Activated T-cell treated with anti-CD3 and anti-CD28 coated beads for 4 hours (primary cell): ENCODE measurements around the gene BEND6.

ENCODE experiments used
- DNase-seq: peaks from one replicate; pipeline ENCODE4 v3.0.0-alpha.2; 2020

The BEND6 gene, protein sequence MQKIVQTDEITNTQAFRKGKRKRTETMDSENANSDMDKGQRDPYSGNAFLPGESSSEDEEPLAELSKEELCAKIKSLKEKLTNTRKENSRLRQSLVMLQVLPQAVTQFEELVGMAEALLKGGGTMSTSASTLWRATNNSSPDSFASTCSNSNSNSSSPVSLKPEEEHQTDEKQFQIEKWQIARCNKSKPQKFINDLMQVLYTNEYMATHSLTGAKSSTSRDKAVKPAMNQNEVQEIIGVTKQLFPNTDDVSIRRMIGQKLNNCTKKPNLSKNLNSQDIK

DNA sequence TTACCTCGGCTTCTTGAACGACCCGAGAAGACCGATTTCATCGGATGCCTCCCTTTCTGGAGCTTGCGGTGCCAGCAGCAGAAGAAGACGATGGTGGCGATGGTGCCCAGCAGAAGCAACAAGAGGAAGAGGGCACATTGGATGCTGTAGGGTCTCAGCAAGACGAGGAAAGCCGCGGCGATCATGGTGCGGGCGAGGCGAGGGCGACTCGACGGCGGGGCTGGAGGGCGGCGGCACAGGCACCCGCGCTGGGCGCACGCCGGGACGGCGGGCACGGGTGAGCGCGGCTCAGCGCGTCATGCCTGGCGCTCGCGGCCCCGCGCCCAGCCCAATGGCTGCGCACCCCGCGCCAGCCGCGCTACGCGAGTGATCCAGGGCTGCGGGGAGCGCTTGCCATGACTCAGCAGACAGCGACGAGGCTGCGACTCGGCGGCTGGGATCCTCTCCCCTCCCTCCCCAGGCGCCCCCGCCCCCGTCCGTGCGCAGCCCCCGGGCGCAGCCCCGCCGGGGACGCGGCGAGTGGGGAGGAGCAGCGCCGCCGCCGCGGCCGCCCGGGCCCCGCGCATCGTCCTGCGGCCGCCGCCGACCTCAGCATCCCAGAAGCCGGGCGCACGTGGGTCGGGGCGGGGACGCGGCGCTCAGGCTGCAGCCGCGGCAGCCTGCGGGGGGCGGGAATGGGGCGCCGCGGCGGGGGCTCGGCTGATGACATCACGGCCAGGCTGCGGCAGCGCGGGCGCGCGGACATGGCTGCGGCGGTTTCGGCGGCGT is at the start of gene BEND6:
Gene BEND6 (plus strand): TSS at position 705 of the 768 bp plus-strand sequence. CDS start 26,704 bp downstream, outside the sequence.
- DNase-seq: no peak

DNA sequence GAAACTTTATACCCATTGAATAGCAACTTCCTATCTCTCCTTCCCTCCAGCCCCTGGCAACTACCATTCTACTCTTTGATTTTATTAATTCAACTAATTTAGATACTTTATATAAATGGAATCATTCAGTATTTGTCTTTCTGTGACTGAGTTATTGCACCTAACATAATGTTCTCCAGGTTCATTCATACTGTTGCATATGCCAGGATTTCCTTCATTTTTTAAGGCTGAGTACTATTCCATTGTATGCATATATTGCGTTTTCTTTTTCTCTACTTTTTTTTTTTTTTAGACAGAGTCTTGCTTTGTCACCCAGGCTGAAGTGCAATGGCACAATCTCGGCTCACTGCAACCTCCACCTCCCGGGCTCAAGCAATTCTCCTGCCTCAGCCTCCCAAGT is 49.5 kb upstream of the BEND6 start:
- DNase-seq: no peak

DNA sequence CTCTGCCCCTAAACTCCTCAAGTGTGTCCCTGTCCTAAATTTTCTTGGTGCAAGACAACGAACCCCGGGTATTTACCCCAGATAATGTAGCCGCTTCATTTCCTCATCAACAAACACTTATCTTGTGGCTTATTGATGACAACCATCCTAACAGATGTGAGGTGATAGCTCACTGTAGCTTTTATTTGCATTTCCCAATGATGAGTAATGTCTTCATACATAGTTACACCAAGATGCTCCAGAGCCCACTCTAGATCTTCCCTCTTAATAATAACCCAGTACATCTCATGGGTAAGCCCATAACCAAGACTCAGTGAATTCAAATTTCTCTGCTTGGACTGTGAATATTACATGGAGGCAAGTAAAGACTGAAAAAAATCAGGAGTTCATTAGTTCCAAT is 48.2 kb upstream of the BEND6 start:
- DNase-seq: no peak

DNA sequence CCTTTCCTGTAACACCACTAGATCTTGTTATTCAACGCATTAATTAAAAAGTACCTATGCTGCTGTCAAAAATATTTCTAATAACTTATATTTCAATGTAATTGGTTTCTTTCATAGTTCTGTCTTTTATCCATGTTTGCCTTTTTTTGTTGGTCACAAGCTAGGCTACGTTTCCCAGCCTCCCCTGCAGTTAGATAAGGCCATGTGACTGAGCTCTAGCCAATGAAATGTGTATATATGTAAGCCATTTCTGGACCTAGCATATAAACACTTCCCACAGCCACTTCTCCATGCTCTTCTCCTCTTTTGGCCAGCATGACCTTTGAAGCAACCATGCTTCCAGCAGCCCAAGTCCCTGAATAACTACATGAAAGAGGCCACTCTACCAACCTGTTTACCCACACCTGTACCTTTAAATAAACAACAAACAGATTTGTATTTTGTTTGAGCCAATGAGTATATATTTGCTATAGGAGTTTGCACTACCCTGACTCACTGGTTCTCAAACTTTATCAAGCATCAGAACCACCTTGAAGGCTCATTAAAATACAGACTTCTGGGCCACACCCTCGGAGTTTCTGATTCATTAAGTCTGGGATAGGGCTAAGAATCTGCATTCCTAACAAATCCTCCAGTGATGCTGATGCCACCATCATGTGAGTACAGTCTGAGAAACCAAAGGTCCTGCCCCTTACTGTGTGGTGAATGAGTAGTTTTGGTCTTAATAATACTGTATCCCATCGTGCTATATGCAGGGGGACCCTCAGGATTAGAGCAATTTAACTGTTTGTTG is 45.6 kb upstream of the BEND6 start:
- DNase-seq: no peak

DNA sequence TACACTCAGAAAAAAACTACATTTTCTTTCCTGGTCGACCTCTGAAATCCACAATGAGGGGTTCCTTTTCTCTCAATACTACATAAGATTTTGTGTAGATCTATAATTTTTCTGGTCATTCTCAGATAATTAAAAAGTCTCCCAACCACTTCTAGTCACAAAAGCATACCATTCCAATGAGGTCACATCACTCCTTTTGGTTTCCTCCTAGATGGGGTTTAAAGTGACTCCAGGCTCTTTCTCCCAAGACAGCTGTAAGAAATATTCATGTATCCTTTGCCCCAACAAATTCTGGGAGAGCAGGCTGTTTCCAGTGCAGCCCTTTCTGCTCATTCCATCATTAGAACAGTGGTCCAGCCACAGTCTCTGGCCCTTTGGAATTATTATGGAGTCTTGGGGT is 43.1 kb upstream of the BEND6 start:
- DNase-seq: no peak

DNA sequence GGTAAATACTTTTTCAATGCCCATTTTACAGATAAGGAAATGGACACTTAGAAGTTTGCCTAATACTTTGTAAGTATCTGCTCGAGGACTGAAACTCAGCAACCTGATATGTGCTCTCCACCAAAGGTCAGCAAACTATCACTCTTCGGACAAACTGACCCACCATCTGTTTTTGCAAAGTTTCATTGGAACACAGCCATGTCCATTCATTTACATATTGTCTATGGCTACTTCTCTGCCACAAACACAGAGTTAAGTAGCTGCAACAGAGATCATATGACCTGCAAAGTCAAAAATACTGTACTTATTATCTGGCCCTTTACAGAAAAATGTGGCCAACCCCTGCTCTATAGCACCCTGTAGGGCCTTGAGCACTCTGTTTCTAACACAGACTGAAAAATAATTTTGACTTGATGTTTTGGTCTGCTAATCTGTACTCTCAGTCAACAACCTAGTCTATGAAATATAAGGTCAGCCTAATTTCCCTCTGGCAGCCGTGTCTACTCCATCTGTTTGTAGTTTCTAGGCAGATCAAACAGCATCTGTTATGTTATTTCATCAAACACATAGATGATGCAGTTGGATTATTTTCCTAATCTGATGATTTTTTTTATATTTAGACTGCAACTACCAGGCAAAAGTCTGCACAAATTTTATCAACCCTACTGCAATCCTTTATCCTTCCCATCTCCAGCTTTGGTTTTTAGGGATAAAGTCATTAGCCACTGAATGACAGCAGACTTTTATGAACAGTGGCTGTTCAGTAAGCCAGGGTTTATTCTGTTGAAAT is 41.4 kb upstream of the BEND6 start:
- DNase-seq: no peak

DNA sequence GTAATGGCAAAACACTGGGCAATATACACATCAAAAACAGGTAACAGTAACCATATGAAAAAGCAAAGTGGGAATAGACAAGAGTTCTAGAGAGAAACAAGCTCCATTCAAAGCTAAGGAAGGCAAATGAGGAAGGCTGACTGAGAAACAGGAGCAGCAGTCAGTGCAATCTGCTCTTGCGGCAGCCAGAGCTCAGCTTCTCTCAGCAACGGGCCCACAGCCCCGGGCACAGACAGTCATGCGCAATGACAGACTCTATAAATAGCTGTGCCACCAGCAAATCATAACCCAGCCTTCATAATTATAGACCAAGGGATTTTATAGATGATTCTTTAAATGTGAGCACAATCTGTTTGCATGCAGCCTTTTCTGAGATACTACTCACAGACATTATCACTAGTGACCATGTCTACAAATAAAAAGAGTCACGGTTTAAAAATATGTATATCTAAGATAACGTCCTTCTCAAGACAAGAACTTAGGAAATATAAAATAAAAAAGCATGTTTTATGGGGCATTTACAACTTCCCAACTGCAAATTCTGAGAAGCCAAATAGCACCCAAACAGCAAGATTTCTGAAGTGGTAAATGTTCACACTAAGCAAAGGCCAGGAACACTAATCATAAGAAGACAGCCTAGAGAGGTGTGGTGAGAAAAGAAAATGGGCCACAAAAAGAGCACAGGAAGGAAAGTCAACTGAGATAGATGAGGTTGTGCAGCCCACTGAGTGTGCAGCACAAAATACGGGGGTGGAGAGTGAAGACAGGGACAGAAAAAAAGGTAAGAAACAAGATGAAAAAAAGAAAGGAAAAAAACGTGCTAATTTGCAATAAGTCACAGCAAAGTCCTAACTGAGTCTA is 39.9 kb upstream of the BEND6 start:
- no peak for DNase-seq

DNA sequence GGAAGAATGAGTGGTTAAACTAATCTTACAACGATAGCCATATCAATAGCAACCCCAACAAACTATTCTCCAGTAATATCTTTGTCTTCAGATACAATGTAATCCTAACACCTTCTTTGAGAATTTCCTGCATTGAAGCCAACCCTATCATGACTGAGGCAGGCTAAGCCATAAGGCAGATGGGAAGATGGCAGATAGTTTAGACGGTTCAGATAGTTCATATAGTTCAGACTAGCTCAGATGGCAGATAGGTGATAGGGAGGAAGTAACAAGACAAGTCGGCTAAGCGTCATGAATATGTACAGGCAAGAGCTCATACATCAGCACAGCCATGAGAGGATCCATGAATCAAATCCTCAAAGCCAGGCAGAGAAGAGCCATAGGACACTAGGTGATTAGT is 39.1 kb upstream of the BEND6 start:
- no peak for DNase-seq

DNA sequence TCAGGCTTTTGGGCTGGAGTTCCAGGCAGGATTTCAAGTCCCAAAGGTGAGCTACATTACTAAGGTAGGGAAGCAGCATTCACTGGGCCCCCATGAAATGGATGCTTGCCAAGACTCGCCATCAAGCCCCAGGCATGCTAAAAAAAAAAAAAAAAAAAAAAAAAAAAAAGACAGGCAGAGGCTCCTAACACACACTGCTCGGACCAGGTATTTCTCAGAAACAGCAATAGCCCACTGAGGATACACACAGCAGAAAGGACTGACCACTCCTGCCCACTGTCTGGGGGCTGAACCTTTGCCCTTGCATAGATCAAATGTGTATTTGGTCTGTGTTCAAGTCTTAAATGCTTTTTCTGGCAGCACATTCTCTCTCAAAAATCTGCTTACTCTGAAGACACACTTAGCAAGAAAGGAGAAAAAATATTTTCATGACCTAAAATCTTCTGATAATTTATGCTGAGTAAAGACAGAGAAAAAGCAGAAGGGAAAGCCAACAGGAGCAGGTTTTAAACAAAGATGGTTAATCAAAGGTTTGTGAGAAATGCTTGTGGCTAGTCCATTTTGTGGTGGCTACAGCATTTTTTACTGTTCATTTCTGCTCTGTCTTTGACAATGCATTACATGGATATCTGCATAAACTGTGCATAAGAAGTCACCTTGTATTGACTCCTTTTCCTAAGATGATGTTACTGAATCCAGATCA is 37.9 kb upstream of the BEND6 start:
- no peak for DNase-seq

DNA sequence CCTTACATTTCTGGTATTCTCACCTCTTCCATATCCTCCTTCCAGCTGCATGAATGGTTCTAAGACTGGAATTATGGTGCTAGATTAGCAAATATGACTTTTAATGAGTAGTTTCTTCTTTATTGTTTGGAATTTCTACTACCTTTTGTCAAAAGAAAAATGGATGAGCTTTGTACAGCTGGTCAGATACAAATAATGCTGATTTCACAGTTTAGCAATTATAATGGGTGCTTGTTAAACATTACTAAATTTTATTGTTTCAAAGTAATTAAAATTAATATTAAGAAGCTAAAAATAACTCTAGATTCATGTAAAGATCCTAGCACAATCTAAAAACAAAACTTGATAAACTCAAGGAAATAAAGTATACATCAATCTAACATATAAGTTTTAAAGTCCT is 32.3 kb upstream of the BEND6 start:
- no peak for DNase-seq

DNA sequence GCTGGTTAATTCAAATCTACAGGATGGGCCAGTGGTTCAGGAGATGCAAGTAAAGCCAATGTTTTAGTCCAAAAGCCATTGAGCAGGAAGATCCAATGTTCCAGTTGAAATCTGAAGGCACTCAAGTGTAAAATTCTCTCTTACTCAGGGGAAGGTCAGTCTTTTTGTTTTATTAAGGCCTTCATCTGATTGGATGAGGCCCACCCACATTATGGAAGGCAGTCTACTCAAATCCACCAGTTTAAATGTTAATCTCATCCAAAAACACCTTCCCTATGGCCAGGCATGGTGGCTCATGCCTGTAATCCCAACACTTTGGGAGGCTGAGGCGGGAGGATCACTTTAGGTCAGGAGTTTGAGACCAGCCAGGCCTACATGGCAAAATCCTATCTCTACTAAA is 31.3 kb upstream of the BEND6 start:
- no peak for DNase-seq

DNA sequence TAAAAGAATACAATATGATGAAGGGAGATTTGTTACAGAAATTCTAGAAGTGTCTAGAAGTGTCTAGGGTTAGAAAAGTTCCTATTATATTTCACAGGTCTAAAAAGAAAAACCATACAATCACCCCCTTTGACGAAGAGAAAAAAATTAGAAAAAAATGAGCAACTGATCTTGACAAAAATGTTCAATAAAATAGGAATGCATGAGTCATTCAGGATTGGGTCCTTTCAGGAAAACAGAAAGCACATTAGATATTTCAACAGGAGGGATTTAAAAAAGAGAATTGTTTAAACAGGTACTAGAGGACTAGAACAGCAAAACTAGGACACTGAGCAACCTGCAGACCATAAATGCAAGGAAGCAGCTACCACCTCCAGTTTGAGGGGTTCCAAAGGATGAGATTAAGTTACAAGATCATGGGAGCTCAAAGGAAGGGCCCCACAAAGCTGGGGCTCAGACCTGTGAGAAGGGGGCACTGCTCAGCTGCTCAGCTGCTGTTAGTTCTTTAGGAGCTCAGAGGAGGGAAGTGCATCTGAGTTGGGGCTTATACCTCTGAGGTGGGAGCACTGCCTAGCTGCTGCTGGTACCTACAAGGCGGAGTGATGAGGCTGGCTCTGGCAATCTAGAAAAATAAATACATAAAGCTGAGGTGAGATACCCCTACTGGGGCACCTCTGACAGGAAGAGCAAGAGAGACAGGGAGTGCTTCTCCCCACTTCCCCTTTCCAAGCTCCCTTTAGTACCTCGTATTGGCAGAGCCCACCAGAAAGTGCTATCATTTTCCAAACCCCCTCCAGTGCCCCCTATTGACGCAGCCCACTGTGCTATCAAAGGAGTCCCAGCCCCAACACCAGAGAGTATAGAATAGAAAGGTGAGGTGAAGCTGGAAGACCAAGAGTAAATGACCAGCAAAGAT is 27.1 kb upstream of the BEND6 start:
- no peak for DNase-seq

DNA sequence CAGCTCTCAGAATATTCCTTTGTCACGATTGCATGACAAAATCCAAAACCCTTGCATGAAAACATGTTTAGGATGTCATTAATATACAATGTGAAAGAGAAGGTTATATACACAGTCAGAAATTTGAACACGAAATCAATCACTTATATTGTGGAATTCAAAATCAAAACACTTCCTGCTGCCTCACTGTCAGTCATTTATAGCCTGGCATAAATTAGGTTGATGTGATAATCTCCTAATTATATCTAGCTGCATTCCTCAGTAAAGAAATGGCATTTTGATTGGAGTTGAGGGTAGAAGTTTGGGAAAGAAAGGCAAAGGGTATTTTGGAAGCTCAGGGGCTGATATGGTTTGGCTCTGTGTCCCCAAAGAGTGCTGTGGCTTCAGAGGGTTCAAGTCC is 24.1 kb upstream of the BEND6 start:
- DNase-seq: no peak

DNA sequence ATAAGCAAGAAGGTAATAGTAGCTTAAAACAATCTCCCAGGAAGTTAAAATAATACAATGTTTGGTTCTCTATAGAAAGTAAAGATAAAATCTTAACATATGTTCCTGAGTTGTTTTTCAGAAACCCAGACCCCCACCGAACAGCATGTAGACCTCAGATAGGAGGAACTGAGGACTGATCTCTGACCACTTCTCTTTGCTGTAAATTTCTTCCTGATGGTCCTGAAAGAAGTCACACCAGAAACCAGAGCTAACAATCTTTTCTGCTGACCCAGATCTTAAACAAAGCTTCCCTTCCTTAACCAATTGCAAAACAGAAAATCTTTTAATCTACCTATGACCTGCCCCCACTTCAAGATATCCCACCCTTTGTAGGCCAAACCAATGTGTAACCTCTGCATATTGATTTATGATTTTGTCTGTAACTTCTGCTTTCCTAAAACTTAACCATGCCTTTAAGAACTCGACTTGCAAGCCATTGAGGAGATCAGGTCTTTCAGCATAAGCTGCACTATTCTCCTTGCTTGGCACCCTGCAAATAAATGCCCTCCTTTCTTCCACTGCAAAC is 21.9 kb upstream of the BEND6 start:
- no peak for DNase-seq

DNA sequence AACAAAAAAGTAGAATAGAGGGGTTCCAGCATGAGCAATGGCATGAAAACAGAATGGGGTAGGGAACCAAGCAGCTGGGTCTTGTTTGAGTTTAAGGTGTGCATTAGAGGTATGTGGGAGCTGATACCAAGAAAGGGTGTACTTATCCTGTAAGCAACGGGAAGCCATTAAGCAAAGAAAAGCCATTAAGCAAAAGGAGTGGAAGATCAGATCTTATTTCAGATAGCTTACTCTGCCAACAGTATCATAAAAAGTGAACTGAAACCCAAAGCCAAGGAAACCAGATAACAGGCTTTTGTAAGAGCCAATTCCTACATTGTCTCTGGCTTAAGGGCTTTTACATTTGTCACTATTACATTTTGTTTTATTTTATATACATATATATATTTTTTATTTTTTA is 21.3 kb upstream of the BEND6 start:
- DNase-seq: no peak

DNA sequence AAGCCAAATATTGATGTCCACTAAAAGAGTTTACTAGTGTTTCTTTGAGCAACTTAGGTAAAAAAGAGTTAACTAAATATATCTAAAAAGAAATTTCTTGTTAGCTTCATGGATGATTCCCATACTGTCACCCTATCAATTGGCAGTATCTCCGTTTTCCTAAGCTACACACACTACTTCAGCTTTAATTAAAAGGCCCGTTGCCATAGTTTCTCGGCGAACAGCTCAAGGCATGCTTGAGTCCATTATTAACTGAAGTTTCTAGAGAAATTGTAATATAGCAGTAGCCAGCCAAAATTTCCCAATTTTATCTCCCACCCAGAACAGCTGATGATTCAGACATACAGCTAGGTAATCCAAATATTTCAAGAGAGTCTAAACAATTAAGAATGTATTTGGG is 20.0 kb upstream of the BEND6 start:
- DNase-seq: no peak

DNA sequence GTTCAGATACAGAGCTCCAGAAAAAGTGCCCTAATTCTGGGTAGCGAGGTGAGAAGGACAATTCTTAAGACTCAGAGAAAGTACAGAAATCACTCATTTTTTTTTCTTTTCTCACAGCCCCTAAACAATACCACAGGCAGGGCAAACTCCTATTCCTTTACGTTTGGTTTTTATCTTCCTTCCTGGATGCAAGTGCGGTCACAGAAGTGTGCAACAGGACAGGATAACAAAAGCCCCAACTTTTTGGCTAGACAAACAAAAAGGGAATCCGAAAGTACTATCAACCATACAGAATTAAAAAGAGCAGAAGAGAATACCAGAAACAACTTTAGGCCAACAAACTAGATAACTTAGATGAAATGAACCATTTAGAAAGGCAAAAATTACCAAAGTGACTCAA is 18.4 kb upstream of the BEND6 start:
- DNase-seq: no peak

DNA sequence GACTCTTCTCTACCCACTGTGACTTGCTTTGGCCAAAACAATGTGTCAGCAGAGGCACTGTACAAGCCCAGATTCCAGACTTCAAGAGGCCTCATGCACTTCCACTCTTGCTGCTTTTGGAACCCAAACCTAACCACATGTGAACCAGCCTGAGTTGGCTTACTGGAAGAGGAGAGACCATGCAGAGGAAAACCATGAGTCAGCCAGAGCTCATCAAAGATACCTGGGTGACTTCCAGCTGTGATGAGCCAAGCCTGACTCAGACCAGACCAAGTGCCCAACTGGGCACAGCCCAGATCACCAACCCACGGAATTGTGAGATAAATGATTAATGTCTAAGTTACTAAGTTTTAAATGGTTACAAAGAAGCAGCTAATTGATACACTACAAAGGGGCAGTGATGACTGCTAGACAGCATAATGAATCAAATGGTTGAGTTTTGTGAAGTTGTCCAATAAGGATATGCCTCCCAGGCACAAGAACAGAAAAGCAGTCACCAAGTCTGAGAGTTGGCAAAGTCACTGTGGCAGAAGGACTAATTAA is 16.2 kb upstream of the BEND6 start:
- no peak for DNase-seq

DNA sequence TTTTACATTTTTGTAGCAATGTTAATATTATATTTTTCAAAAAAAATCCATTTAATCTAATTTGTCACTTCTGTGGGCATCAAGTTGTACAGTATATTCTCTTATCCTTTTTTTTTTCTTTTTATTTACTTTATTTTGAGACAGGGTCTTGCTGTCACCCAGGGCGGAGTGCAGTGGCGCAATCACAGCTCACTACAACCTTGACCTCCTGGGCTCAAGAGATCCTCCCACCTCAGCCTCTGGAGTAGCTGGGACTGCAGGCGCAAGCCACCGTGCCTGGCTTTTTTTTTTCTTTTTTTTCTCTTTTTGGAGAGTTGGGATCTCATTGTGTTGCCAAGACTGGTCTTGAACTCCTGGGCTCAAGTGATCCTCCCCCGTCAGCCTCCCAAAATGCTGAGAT is 14.4 kb upstream of the BEND6 start:
- DNase-seq: no peak

DNA sequence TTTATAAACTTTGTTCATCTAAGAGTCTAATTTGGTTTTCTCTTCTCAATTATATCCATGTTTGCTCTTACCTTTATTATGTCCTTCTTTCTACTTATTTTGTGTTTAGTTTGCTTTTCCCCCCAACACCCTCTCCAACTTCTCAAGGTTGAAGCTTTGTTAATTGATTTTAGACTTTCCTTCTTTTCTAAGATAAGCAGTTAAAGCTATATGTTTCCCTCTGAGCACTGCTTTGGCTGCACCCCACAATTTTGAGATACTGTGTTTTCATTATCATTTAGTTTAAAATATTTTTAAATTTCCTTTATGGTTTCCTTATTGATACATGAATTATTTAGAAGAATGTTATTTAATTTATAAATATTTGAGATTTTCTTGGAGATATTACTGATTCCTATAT is 13.9 kb upstream of the BEND6 start:
- no peak for DNase-seq
